Vagina (tissue), 2 donors: ENCODE measurements around the gene OR51S1. TPM values are rescaled to one million over a fixed set of nuclear protein-coding genes. Genes with fewer than 3 reads are reported as not detected.
"Not testable (repeated sequence)": the region's sequence is repeated elsewhere in the genome, so short reads cannot be mapped to it uniquely, and the experiment has no call there.

Experiments used
- DNase-seq, 2 donors: peaks; one replicate each; pipeline ENCODE4 v3.0.0-alpha.2; 2017; ENCODE audit errors: extremely low spot score in 2 of 2
- H3K27ac ChIP-seq: fragments of 200-600 bp; sonication (generic); one replicate; pipeline ENCODE4 v1.5.1; 2019
- H3K27me3 ChIP-seq: fragments of 200-600 bp; sonication (generic); one replicate; pipeline ENCODE4 v1.5.1; 2019
- H3K36me3 ChIP-seq, 2 donors: fragments of 200-600 bp; sonication (generic); one replicate each; pipeline ENCODE4 v1.5.1; 2017 to 2019
- H3K4me1 ChIP-seq: fragments of 200-600 bp; sonication (generic); one replicate; pipeline ENCODE4 v1.5.1; 2019
- H3K4me3 ChIP-seq, 2 donors: fragments of 200-600 bp; sonication (generic); 1 replicate in 1 of 2; 2 replicates in 1 of 2; pipeline ENCODE4 v1.5.1; 2016 to 2019
- H3K9me3 ChIP-seq: fragments of 200-600 bp; sonication (generic); one replicate; pipeline ENCODE4 v1.5.1; 2019
- CTCF ChIP-seq, 3 experiments: fragments of 450-650 bp in 2 of 3; fragments of 200-600 bp in 1 of 3; sonication (generic) in 1 of 3; IDR thresholded peaks; one replicate each; pipeline ENCODE4 v1.5.1; 2017 to 2019; ENCODE audit warnings: antibody characterized with exemption in 3 of 3, mild to moderate bottlenecking in 2 of 3, moderate library complexity in 2 of 3
- POLR2A ChIP-seq, 2 donors: fragments of 450-650 bp; IDR thresholded peaks; one replicate each; pipeline ENCODE4 v1.6.1; 2017; ENCODE audit warnings: antibody characterized with exemption in 2 of 2, mild to moderate bottlenecking in 2 of 2, moderate library complexity in 2 of 2
- POLR2AphosphoS5 ChIP-seq, 2 donors: sonication (generic); formaldehyde crosslinking; IDR thresholded peaks; one replicate each; pipeline ENCODE4 v1.9.0; 2017; ENCODE audit warnings: antibody characterized with exemption in 2 of 2, mild to moderate bottlenecking in 2 of 2, low read depth in 1 of 2; ENCODE audit not compliant: insufficient read depth in 1 of 2
- intact Hi-C: fragments of 100-400 bp; cut with DNase I; formaldehyde crosslinking; loops from one replicate; pipeline ENCODE4 v1.15.1; 2023
- total RNA-seq: library from RNA; depleted of rRNA; stranded (reverse); fragments of >200 nt; gene quantifications from one replicate; pipeline ENCODE4 v1.2.3, GENCODE V29; 2016

OR51S1 gene
- total RNA-seq, 1 donor from 2014 or later = not detected

- no peak for TF ChIP-seq CTCF (IDR thresholded peaks at IDR 0.05)
- TF ChIP-seq POLR2A (IDR thresholded peaks at IDR 0.05) = no peak
- no peak for TF ChIP-seq POLR2AphosphoS5 (IDR thresholded peaks at IDR 0.05; ENCODE audit: insufficient read depth in 1 of 2, low read depth in 1 of 2)
- no peaks in the 10 kb centered on the region for H3K9me3 ChIP-seq
- intact Hi-C loops = loop anchor here (1.0 kb wide), 1 partner anchor 23 kb away; no protein-coding TSS in a partner anchor
- DNase-seq = no peak
- no peaks in the 10 kb centered on the region for H3K27me3 ChIP-seq
- no peak overlapping the region for H3K4me3 ChIP-seq
- no peaks in the 10 kb centered on the region for H3K4me1 ChIP-seq
- H3K27ac ChIP-seq = no peak overlapping the region
- H3K36me3 ChIP-seq = no peaks in the 10 kb centered on the region
Observed at GRCh38 chr11:4863876-4864275, 14.9 kb upstream of the OR51S1 start.

GRCh38 chr11:4862447-4863236 is 13.6 kb upstream of the OR51S1 start:
- H3K36me3 ChIP-seq = no peaks in the 10 kb centered on the region
- TF ChIP-seq POLR2A (IDR thresholded peaks at IDR 0.05) (no peak), CTCF (IDR thresholded peaks at IDR 0.05) (no peak), POLR2AphosphoS5 (IDR thresholded peaks at IDR 0.05; ENCODE audit: insufficient read depth in 1 of 2, low read depth in 1 of 2) (no peak)
- no peaks in the 10 kb centered on the region for H3K4me1 ChIP-seq
- no peaks in the 10 kb centered on the region for H3K9me3 ChIP-seq
- no peak overlapping the region for H3K4me3 ChIP-seq
- no peak overlapping the region for H3K27ac ChIP-seq
- intact Hi-C loops = no loop called here
- no peak for DNase-seq
- no peaks in the 10 kb centered on the region for H3K27me3 ChIP-seq

GRCh38 chr11:4854286-4854685 is 5.3 kb upstream of the OR51S1 start:
- H3K9me3 ChIP-seq, intact Hi-C loops, H3K27me3 ChIP-seq, H3K4me1 ChIP-seq, H3K4me3 ChIP-seq, DNase-seq, H3K36me3 ChIP-seq, H3K27ac ChIP-seq: not testable (repeated sequence)

GRCh38 chr11:4851033-4851432 is 2.0 kb upstream of the OR51S1 start:
- Histone ChIP-seq H3K4me1 (no peaks in the 10 kb centered on the region), H3K27me3 (no peaks in the 10 kb centered on the region), H3K9me3 (no peaks in the 10 kb centered on the region), H3K36me3 (no peaks in the 10 kb centered on the region), H3K27ac (no peak overlapping the region), H3K4me3 (no peak overlapping the region)
- intact Hi-C loops = no loop called here
- TF ChIP-seq POLR2A (IDR thresholded peaks at IDR 0.05) (no peak), CTCF (IDR thresholded peaks at IDR 0.05) (no peak), POLR2AphosphoS5 (IDR thresholded peaks at IDR 0.05; ENCODE audit: insufficient read depth in 1 of 2, low read depth in 1 of 2) (no peak)
- no peak for DNase-seq

GRCh38 chr11:4839851-4840549 is 9.0 kb downstream of the OR51S1 start:
- no peak for TF ChIP-seq POLR2A (IDR thresholded peaks at IDR 0.05)
- no peak for TF ChIP-seq POLR2AphosphoS5 (IDR thresholded peaks at IDR 0.05; ENCODE audit: insufficient read depth in 1 of 2, low read depth in 1 of 2)
- TF ChIP-seq CTCF (IDR thresholded peaks at IDR 0.05) = no peak
- Histone ChIP-seq H3K4me3 (no peak overlapping the region), H3K4me1 (no peaks in the 10 kb centered on the region), H3K27ac (no peak overlapping the region), H3K27me3 (no peaks in the 10 kb centered on the region), H3K36me3 (no peaks in the 10 kb centered on the region), H3K9me3 (no peaks in the 10 kb centered on the region)
- intact Hi-C loops = no loop called here
- DNase-seq = no peak
